ENCODE data around the gene PCGF1.

DNA sequence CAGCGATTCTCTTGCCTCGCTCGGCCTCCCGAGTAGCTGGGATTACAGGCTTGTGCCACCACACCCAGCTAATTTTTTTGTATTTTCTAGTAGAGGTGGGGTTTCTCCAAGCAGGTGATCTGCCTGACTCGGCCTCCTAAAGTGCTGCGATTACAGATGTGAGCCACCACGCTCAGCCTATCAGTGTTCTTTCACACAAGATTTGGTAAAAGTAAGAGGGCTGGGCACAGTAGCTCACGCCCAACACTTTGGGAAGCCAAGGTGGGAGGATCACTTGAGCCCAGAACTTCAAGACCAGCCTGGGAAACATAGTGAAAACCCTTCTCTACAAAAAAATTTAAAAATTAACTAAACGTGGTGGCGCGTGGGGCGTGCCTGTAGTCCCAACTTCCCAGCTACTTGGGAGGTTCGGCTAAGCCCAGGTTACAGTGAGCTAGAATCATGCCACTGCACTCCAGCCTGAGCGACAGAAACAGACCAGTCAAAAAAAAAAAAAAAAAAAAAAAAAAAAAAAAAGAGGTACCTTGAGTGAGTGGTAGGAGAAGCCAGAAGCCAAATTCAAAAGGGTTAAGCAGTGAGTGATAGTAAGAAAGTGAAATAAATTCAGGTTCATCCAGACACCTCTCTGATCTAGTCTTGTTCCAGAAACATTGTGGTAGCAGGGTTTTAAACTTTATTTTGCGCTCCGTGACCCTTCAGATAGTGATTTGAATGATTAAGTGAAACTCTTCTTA, 36.0 kb downstream of the PCGF1 start:
- TF ChIP-seq, protein P1, sequence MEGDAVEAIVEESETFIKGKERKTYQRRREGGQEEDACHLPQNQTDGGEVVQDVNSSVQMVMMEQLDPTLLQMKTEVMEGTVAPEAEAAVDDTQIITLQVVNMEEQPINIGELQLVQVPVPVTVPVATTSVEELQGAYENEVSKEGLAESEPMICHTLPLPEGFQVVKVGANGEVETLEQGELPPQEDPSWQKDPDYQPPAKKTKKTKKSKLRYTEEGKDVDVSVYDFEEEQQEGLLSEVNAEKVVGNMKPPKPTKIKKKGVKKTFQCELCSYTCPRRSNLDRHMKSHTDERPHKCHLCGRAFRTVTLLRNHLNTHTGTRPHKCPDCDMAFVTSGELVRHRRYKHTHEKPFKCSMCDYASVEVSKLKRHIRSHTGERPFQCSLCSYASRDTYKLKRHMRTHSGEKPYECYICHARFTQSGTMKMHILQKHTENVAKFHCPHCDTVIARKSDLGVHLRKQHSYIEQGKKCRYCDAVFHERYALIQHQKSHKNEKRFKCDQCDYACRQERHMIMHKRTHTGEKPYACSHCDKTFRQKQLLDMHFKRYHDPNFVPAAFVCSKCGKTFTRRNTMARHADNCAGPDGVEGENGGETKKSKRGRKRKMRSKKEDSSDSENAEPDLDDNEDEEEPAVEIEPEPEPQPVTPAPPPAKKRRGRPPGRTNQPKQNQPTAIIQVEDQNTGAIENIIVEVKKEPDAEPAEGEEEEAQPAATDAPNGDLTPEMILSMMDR (IDR thresholded peaks at IDR 0.05): no peak
- TF ChIP-seq POLR2A (IDR thresholded peaks at IDR 0.05): no peak
